ENCODE results near the gene SPTY2D1. TPM values are rescaled to one million over a fixed set of nuclear protein-coding genes. Genes with fewer than 3 reads are reported as not detected.
"Not testable (repeated sequence)": the region's sequence is repeated elsewhere in the genome, so short reads cannot be mapped to it uniquely, and the experiment has no call there.

Gene SPTY2D1
- total RNA-seq, 4 donors from 2014 or later = 8.2 to 18.4 (median 16.4) TPM

GRCh38 chr11:18671246-18671645, 37.1 kb upstream of the SPTY2D1 start:
- intact Hi-C loops (cut with DNase I; ENCODE audit: low total_unique reads) (no loop called here), in situ Hi-C loops (cut with MboI; ENCODE audit: low pct_ligation_motif_present in 1 of 4, low pct_unique_long_range_greater_than_20kb in 1 of 4, low sequenced_read_pairs in 3 of 4) (no loop called here)
- Histone ChIP-seq H3K4me1 (no peaks in the 10 kb centered on the region), H3K4me3 (no peak overlapping the region), H3K36me3 (no peaks in the 10 kb centered on the region), H3K27ac (no peak overlapping the region), H3K27me3 (no peaks in the 10 kb centered on the region), H3K9me3 (no peaks in the 10 kb centered on the region)
- DNase-seq = no peak
- TF ChIP-seq POLR2AphosphoS5 (IDR thresholded peaks at IDR 0.05) = no peak
- TF ChIP-seq CTCF (IDR thresholded peaks at IDR 0.05) = no peak
- TF ChIP-seq POLR2A (IDR thresholded peaks at IDR 0.05) = no peak
- no peak for TF ChIP-seq EP300 (IDR thresholded peaks at IDR 0.05; ENCODE audit: low read depth)
- WGBS, 2 donors (ENCODE audit: low coverage in 1 of 2) = 93 to 100% methylated on average over 2 of the region's 2 CpGs

GRCh38 chr11:18669711-18670110, 35.6 kb upstream of the SPTY2D1 start:
- no peak for DNase-seq
- in situ Hi-C loops (cut with MboI; ENCODE audit: low pct_ligation_motif_present in 1 of 4, low pct_unique_long_range_greater_than_20kb in 1 of 4, low sequenced_read_pairs in 3 of 4) (no loop called here), intact Hi-C loops (cut with DNase I; ENCODE audit: low total_unique reads) (no loop called here)
- Histone ChIP-seq H3K4me3 (no peak overlapping the region), H3K9me3 (no peaks in the 10 kb centered on the region), H3K36me3 (no peaks in the 10 kb centered on the region), H3K4me1 (no peaks in the 10 kb centered on the region), H3K27me3 (no peaks in the 10 kb centered on the region), H3K27ac (no peak overlapping the region)
- WGBS, 2 donors (ENCODE audit: low coverage in 1 of 2) = 73 to 79% methylated on average over 3 to 4 of the region's 4 CpGs
- TF ChIP-seq POLR2AphosphoS5 (IDR thresholded peaks at IDR 0.05) (no peak), POLR2A (IDR thresholded peaks at IDR 0.05) (no peak), EP300 (IDR thresholded peaks at IDR 0.05; ENCODE audit: low read depth) (no peak)

GRCh38 chr11:18669219-18669596, 35.1 kb upstream of the SPTY2D1 start:
- no peaks in the 10 kb centered on the region for H3K4me1 ChIP-seq
- 20 to 26% methylated on average over 1 to 2 of the region's 2 CpGs for WGBS, 2 donors (ENCODE audit: low coverage in 1 of 2)
- H3K27ac ChIP-seq = no peak overlapping the region
- no peaks in the 10 kb centered on the region for H3K36me3 ChIP-seq
- in situ Hi-C loops (cut with MboI; ENCODE audit: low pct_ligation_motif_present in 1 of 4, low pct_unique_long_range_greater_than_20kb in 1 of 4, low sequenced_read_pairs in 3 of 4) = no loop called here
- intact Hi-C loops (cut with DNase I; ENCODE audit: low total_unique reads) = no loop called here
- no peak overlapping the region for H3K4me3 ChIP-seq
- TF ChIP-seq EP300 (IDR thresholded peaks at IDR 0.05; ENCODE audit: low read depth) (no peak), POLR2AphosphoS5 (IDR thresholded peaks at IDR 0.05) (no peak), CTCF (IDR thresholded peaks at IDR 0.05) (no peak), POLR2A (IDR thresholded peaks at IDR 0.05) (no peak)
- H3K27me3 ChIP-seq = no peaks in the 10 kb centered on the region
- DNase-seq = no peak
- no peaks in the 10 kb centered on the region for H3K9me3 ChIP-seq

- intact Hi-C loops (cut with DNase I; ENCODE audit: low total_unique reads) (no loop called here), in situ Hi-C loops (cut with MboI; ENCODE audit: low pct_ligation_motif_present in 1 of 4, low pct_unique_long_range_greater_than_20kb in 1 of 4, low sequenced_read_pairs in 3 of 4) (no loop called here)
- DNase-seq = no peak
- no peak overlapping the region for H3K4me3 ChIP-seq
- 95 to 96% methylated on average over 3 to 4 of the region's 4 CpGs for WGBS, 2 donors (ENCODE audit: low coverage in 1 of 2)
- no peaks in the 10 kb centered on the region for H3K36me3 ChIP-seq
- no peaks in the 10 kb centered on the region for H3K4me1 ChIP-seq
- no peak overlapping the region for H3K27ac ChIP-seq
- no peaks in the 10 kb centered on the region for H3K27me3 ChIP-seq
- no peaks in the 10 kb centered on the region for H3K9me3 ChIP-seq
- no peak for TF ChIP-seq EP300 (IDR thresholded peaks at IDR 0.05; ENCODE audit: low read depth)
- no peak for TF ChIP-seq CTCF (IDR thresholded peaks at IDR 0.05)
- TF ChIP-seq POLR2AphosphoS5 (IDR thresholded peaks at IDR 0.05) = no peak
- no peak for TF ChIP-seq POLR2A (IDR thresholded peaks at IDR 0.05)
These were observed 34.0 kb upstream of the SPTY2D1 start for GRCh38 chr11:18668131-18668530.

- in situ Hi-C loops (cut with MboI; ENCODE audit: low pct_ligation_motif_present in 1 of 4, low pct_unique_long_range_greater_than_20kb in 1 of 4, low sequenced_read_pairs in 3 of 4); H3K36me3 ChIP-seq; H3K4me3 ChIP-seq; DNase-seq; intact Hi-C loops (cut with DNase I; ENCODE audit: low total_unique reads); H3K27me3 ChIP-seq; H3K9me3 ChIP-seq; H3K27ac ChIP-seq; H3K4me1 ChIP-seq: not testable (repeated sequence)
- WGBS, 2 donors (ENCODE audit: low coverage in 1 of 2) = 67 to 84% methylated on average over 3 to 10 of the region's 10 CpGs
These were observed 31.3 kb upstream of the SPTY2D1 start for GRCh38 chr11:18665353-18665872.
